HG03097 (cell line): ENCODE data around the gene TTLL8.

Experiments
- ATAC-seq: cut with Tn5 transposase; IDR thresholded peaks from one replicate; pipeline ENCODE4 v1.9.1; 2021; ENCODE audit not compliant: unreplicated experiment, low FRiP score

The TTLL8 gene

GRCh38 chr22:50046019-50046415, 12.1 kb downstream of the TTLL8 start:
- ATAC-seq = no peak

- no peak for ATAC-seq
Observed at GRCh38 chr22:50045211-50046018, 12.7 kb downstream of the TTLL8 start.

- no peak for ATAC-seq
Observed at GRCh38 chr22:50044485-50045118, 13.5 kb downstream of the TTLL8 start.

- no peak for ATAC-seq
Observed at GRCh38 chr22:50041361-50042065, 16.6 kb downstream of the TTLL8 start.

GRCh38 chr22:50040717-50041116, 17.4 kb downstream of the TTLL8 start:
- no peak for ATAC-seq

- ATAC-seq = no peak
Observed at GRCh38 chr22:50039669-50040443, 18.2 kb downstream of the TTLL8 start.

- ATAC-seq = no peak
Observed at GRCh38 chr22:50035976-50036724, 21.9 kb downstream of the TTLL8 start.

GRCh38 chr22:50035131-50035881, 22.8 kb downstream of the TTLL8 start:
- ATAC-seq = no peak

GRCh38 chr22:50034126-50035081, 23.7 kb downstream of the TTLL8 start:
- no peak for ATAC-seq

GRCh38 chr22:50032941-50033601, 25.0 kb downstream of the TTLL8 start:
- ATAC-seq = no peak

- ATAC-seq = no peak
Observed at GRCh38 chr22:50032109-50032871, 25.8 kb downstream of the TTLL8 start.

- ATAC-seq = no peak
Observed at GRCh38 chr22:50031189-50032091, 26.7 kb downstream of the TTLL8 start.

GRCh38 chr22:50030297-50031188, 27.6 kb downstream of the TTLL8 start:
- ATAC-seq = no peak

- ATAC-seq = no peak
Observed at GRCh38 chr22:50027639-50028537, 30.2 kb downstream of the TTLL8 start.
